CD4-positive, alpha-beta memory T cell (primary cell): Measurements from ENCODE around the gene OPRD1. TPM values are rescaled to one million over a fixed set of nuclear protein-coding genes. Genes with fewer than 3 reads are reported as not detected.
"Not testable (repeated sequence)": the region's sequence is repeated elsewhere in the genome, so short reads cannot be mapped to it uniquely, and the experiment has no call there.

Source experiments
- CTCF ChIA-PET: fragments of 350-600 bp; sonication (Branson Sonifier 250); formaldehyde crosslinking; loops from one replicate; lab custom pipeline; 2021; ENCODE audit warnings: inconsistent platforms; ENCODE audit not compliant: partially characterized antibody; lab: Charles Lee
- POLR2A ChIA-PET: fragments of 350-600 bp; sonication (Branson Sonifier 250); formaldehyde crosslinking; loops from one replicate; lab custom pipeline; 2021; ENCODE audit not compliant: partially characterized antibody; lab: Charles Lee
- DNase-seq, 5 donors: peaks; one replicate each; pipeline versions ENCODE4 v3.0.0 to v3.0.0-alpha.2; 2020 to 2022; ENCODE audit warnings: mixed read lengths in 1 of 5
- H3K27ac ChIP-seq: one replicate; pipeline ENCODE4 v1.7.0; 2013; ENCODE audit warnings: low read depth, low read length
- H3K27me3 ChIP-seq: 2 replicates; pipeline ENCODE4 v1.7.0; 2013; ENCODE audit warnings: mild to moderate bottlenecking, low read length, moderate library complexity; ENCODE audit not compliant: insufficient read depth
- H3K36me3 ChIP-seq: 2 replicates; pipeline ENCODE4 v1.7.0; 2013; ENCODE audit warnings: mild to moderate bottlenecking, low read length, moderate library complexity; ENCODE audit not compliant: insufficient read depth
- H3K4me1 ChIP-seq: 2 replicates; pipeline ENCODE4 v1.7.0; 2013; ENCODE audit warnings: mild to moderate bottlenecking, low read length, moderate library complexity; ENCODE audit not compliant: insufficient read depth
- H3K4me3 ChIP-seq, 2 donors: one replicate each; pipeline ENCODE4 v1.7.0; 2013; ENCODE audit warnings: low read length in 2 of 2, mild to moderate bottlenecking in 1 of 2
- H3K9me3 ChIP-seq, 2 donors: one replicate each; pipeline ENCODE4 v1.7.0; 2013; ENCODE audit warnings: low read length in 2 of 2, control low read depth in 1 of 2; ENCODE audit not compliant: control insufficient read depth in 1 of 2
- H3K27ac Mint-ChIP-seq, 7 donors: one replicate each; pipeline ENCODE4 v1.8.0; 2020 to 2021; ENCODE audit warnings: mixed read lengths in 7 of 7, mild to moderate bottlenecking in 6 of 7, inconsistent platforms in 3 of 7, moderate library complexity in 3 of 7
- H3K27me3 Mint-ChIP-seq, 2 donors: one replicate each; pipeline ENCODE4 v1.8.0; 2020 to 2021; ENCODE audit warnings: mixed read lengths in 2 of 2
- H3K36me3 Mint-ChIP-seq, 2 donors: one replicate each; pipeline ENCODE4 v1.8.0; 2020 to 2021; ENCODE audit warnings: mixed read lengths in 2 of 2, inconsistent platforms in 1 of 2, mild to moderate bottlenecking in 1 of 2
- H3K4me1 Mint-ChIP-seq, 4 donors: one replicate each; pipeline ENCODE4 v1.8.0; 2020 to 2021; ENCODE audit warnings: mixed read lengths in 4 of 4, mild to moderate bottlenecking in 1 of 4
- H3K4me3 Mint-ChIP-seq, 8 donors: one replicate each; pipeline ENCODE4 v1.8.0; 2020 to 2021; ENCODE audit warnings: mixed read lengths in 8 of 8, mild to moderate bottlenecking in 7 of 8, moderate library complexity in 6 of 8, inconsistent platforms in 3 of 8
- H3K9me3 Mint-ChIP-seq, 8 donors: one replicate each; pipeline ENCODE4 v1.8.0; 2020 to 2021; ENCODE audit warnings: mixed read lengths in 8 of 8, mild to moderate bottlenecking in 5 of 8, inconsistent platforms in 3 of 8, moderate library complexity in 1 of 8
- intact Hi-C: fragments of 100-400 bp; cut with micrococcal nuclease; formaldehyde crosslinking; loops from one replicate; pipeline ENCODE4 v1.15.1; 2023
- polyA plus RNA-seq, 2 donors: library from polyadenylated mRNA; unstranded; fragments of 300-500 nt; fragmentation: Illumina TruSeq; gene quantifications; one replicate each; pipeline ENCODE4 v1.2.3, GENCODE V29; 2021
- total RNA-seq, 2 experiments: library from RNA; stranded (reverse); gene quantifications; one replicate each; pipeline ENCODE4 v1.2.3, GENCODE V29; 2021

The OPRD1 gene
- total and polyA plus RNA-seq, 4 experiments from 2014 or later: 0.03 TPM; not detected in 3

DNA sequence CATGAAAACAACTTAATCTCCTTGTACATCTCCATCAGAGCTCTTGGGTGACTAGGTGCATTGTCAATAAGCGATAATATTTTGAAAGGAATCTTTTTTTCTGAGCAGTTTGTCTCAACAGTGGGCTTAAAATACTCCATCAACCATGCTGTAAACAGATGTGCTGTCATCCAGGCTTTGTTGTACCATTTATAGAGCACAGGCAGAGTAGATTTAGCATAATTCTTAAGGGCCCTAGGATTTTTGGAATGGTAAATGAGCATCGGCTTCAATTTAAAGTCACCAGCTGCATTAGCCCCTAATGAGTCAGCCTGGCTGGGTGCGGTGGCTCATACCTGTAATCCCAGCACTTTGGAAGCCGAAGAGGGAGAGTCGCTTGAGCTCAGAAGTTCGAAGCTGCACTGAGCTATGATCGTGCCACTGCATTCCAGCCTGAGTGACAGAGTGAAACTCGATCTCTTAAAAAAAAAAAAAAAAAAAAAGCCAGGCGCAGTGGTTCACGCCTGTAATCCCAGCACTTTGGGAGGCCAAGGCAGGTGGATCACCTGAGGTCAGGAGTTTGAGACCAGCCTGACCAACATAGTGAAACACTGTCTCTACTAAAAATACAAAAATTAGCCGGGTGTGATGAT lies 16.4 kb downstream of the OPRD1 start:
- CTCF ChIA-PET: interaction anchor here (0.7 kb wide), 1 partner anchor 49 kb away, joined by 3 read pairs; no protein-coding TSS in a partner anchor
- H3K36me3 ChIP-seq, DNase-seq, POLR2A ChIA-PET, H3K4me3 ChIP-seq, H3K27ac ChIP-seq, H3K27me3 Mint-ChIP-seq, H3K27me3 ChIP-seq, intact Hi-C loops, H3K4me3 Mint-ChIP-seq, H3K4me1 Mint-ChIP-seq, H3K9me3 ChIP-seq, H3K9me3 Mint-ChIP-seq, H3K36me3 Mint-ChIP-seq, H3K27ac Mint-ChIP-seq, H3K4me1 ChIP-seq: not testable (repeated sequence)

DNA sequence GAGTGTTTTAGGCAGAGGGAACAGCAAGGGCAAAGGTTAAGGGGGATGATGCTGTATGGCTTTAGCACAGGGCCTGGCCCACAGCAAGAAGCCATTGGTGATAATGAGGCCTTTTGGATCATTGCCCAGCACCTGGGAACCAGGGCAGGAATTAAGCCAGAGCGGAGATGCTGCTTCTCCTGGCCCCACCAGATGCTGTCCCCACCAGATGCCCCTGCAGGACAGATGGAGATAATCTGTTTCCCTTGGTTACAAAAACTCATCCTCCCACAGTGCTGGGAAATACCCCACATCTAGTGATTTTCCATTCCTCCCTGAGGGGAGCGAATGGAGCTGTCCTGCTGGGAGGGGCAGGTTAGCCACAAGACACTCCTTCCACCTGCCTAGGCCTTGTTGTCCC lies 18.8 kb downstream of the OPRD1 start:
- Histone ChIP-seq H3K4me3 (no peak overlapping the region), H3K36me3 (no peaks in the 10 kb centered on the region), H3K27me3 (no peaks in the 10 kb centered on the region), H3K27ac (no peak overlapping the region), H3K4me1 (no peaks in the 10 kb centered on the region), H3K9me3 (no peaks in the 10 kb centered on the region)
- Mint-ChIP-seq H3K4me3 (no peak overlapping the region), H3K4me1 (no peaks in the 10 kb centered on the region), H3K27ac (no peak overlapping the region), H3K27me3 (peaks cover 0 to 2% of the 10 kb centered on the region in 2 donors), H3K9me3 (no peaks in the 10 kb centered on the region), H3K36me3 (no peaks in the 10 kb centered on the region)
- intact Hi-C loops: no loop called here
- ChIA-PET CTCF (no interaction called here), POLR2A (no interaction called here)
- no peak for DNase-seq

DNA sequence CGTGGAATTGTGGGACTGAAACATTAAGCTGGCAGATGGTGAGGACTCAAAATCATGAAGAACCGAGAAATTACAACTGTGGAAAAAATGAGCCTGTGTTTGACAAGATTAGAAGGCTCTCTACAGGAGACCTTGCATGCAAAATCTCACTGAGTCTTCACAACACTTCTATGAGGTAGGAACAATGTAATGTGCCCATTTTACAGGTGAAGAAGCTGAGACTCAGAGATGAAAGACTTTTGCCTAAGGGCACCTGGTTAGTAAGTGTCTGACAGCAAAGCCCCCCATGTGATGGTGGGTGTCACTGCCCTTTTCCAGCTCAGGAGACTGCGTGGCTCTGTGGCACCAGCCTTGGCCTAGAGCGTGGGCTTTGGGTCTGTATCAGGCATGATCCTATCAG lies 21.0 kb downstream of the OPRD1 start:
- intact Hi-C loops: no loop called here
- no peaks in the 10 kb centered on the region for H3K36me3 ChIP-seq
- no peak for DNase-seq
- no peaks in the 10 kb centered on the region for H3K4me1 ChIP-seq
- POLR2A ChIA-PET: no interaction called here
- Mint-ChIP-seq H3K36me3 (no peaks in the 10 kb centered on the region), H3K4me1 (no peaks in the 10 kb centered on the region), H3K9me3 (no peaks in the 10 kb centered on the region), H3K4me3 (no peak overlapping the region), H3K27ac (no peak overlapping the region), H3K27me3 (peaks cover 4 to 6% of the 10 kb centered on the region in 2 donors)
- H3K27ac ChIP-seq: no peak overlapping the region
- H3K27me3 ChIP-seq: no peaks in the 10 kb centered on the region
- no peaks in the 10 kb centered on the region for H3K9me3 ChIP-seq
- CTCF ChIA-PET: no interaction called here
- H3K4me3 ChIP-seq: no peak overlapping the region

DNA sequence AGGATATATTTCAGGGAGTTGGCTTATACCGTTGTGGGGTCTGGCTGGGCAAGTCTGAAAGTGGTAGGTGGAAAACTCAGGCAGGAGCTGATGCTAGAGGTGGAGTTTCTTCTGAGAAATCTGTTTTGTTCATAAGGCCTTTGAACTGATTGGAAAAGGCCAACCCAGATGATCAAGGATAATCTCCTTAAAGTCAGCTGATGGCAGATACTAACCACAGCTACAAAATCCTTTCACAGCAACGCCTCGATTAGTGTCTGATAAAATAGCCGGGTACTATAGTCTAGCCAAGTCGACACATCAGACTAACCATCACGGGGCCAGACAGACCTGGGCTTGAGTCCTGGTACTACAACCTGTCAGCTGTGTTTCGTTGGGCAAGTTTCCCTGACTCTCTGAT lies 21.4 kb downstream of the OPRD1 start:
- H3K27me3 Mint-ChIP-seq: peaks cover 4 to 6% of the 10 kb centered on the region in 2 donors
- H3K4me1 ChIP-seq: no peaks in the 10 kb centered on the region
- no peak for DNase-seq
- no peaks in the 10 kb centered on the region for H3K27me3 ChIP-seq
- H3K4me1 Mint-ChIP-seq: no peaks in the 10 kb centered on the region
- H3K36me3 ChIP-seq: no peaks in the 10 kb centered on the region
- no peaks in the 10 kb centered on the region for H3K9me3 ChIP-seq
- no peak overlapping the region for H3K4me3 ChIP-seq
- H3K27ac ChIP-seq: no peak overlapping the region
- intact Hi-C loops: no loop called here
- no peak overlapping the region for H3K27ac Mint-ChIP-seq
- no peaks in the 10 kb centered on the region for H3K9me3 Mint-ChIP-seq
- no peaks in the 10 kb centered on the region for H3K36me3 Mint-ChIP-seq
- no peak overlapping the region for H3K4me3 Mint-ChIP-seq
- ChIA-PET POLR2A (no interaction called here), CTCF (no interaction called here)

DNA sequence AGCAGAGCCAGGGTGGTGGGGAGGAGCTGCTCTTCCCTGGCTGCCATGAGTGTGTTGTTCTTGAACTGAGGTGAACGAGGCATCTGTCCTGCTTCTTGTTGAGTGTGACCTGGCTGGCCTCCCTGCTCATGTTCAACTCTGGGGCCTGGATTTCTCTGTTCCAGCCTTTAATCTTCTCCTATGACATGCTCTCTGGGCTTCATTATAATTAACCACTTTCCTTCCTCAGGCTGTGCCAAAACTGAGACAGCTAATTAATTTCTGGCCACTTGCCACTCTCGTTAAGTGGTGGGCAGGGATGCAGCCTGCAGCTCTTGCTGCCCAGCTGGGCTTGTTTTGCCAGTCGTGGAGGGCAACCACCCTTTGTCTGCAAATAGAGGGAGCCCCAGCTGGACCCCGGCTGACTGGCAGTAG lies 23.3 kb downstream of the OPRD1 start:
- no peaks in the 10 kb centered on the region for H3K27me3 ChIP-seq
- DNase-seq: no peak
- no peaks in the 10 kb centered on the region for H3K4me1 ChIP-seq
- ChIA-PET POLR2A (no interaction called here), CTCF (no interaction called here)
- no peak overlapping the region for H3K27ac ChIP-seq
- no peaks in the 10 kb centered on the region for H3K9me3 Mint-ChIP-seq
- no peaks in the 10 kb centered on the region for H3K9me3 ChIP-seq
- H3K4me3 ChIP-seq: no peak overlapping the region
- intact Hi-C loops: no loop called here
- no peaks in the 10 kb centered on the region for H3K36me3 ChIP-seq
- no peaks in the 10 kb centered on the region for H3K36me3 Mint-ChIP-seq
- H3K27me3 Mint-ChIP-seq: peaks cover 6% of the 10 kb centered on the region in 2 donors
- H3K27ac Mint-ChIP-seq: peak overlapping the region in 1 of 7 donors; percentile 60
- no peaks in the 10 kb centered on the region for H3K4me1 Mint-ChIP-seq
- no peak overlapping the region for H3K4me3 Mint-ChIP-seq

DNA sequence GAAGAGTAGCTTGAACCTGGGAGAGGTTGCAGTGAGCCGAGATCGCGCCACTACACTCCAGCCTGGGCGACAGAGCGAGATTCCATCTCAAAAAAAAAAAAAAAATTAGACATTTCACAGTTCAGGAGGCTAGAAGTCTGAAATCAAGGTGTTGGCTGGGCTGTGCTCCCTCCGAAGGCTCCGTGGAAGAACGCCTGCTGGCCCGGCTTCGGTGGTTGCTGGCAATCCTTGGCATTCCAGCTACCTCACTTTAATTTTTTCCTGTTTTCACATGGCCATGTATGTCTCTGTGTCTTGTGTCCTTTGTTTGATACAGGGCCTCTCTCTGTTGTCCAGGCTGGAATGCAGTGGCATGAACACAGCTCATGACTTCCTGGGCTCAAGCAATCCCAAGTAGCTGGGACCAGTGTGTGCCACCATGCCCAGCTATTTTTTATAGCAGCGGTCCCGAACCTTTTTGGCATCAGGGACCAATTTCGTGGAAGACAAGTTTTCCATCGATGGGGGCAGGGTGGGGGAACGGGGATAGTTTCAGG lies 24.5 kb downstream of the OPRD1 start:
- H3K27ac Mint-ChIP-seq: no peak overlapping the region

DNA sequence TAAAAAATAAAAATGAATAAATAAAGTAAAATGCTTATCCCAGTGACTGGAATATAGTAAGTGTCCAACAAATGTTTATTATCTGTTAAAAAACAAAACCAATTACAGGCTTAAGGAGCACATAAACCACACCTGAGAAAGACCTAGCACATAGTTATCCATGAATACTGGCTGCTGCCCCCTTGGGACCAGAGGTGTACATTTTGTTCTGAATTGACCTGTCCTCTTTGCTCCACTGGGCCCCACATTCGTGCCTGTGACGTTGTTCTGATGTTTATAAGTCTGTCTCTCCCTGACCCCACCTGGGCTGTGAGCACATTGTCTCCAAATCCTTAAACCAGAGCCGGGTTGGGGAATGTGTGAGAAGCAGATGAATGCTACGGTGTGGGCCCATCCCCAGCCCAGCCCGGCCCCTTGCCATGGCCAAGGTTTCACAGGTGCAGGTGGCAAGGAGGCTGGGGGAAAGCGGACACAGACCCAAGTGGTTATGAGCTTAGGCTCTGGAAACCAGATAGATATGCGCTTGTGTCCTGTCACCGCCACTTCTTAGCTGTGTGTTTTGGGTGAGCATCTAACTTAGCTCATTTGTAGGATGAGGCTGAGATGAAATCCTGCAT lies 29.1 kb downstream of the OPRD1 start:
- CTCF ChIA-PET: no interaction called here

More for the DNA sequence above, 24.5 kb downstream of the OPRD1 start:
- no peaks in the 10 kb centered on the region for H3K4me1 Mint-ChIP-seq
- H3K9me3 ChIP-seq: no peaks in the 10 kb centered on the region
- H3K36me3 Mint-ChIP-seq: no peaks in the 10 kb centered on the region
- DNase-seq: no peak
- no peaks in the 10 kb centered on the region for H3K36me3 ChIP-seq
- no peak overlapping the region for H3K4me3 Mint-ChIP-seq
- H3K27ac ChIP-seq: no peak overlapping the region
- no peak overlapping the region for H3K4me3 ChIP-seq
- no peaks in the 10 kb centered on the region for H3K9me3 Mint-ChIP-seq
- ChIA-PET CTCF (interaction anchor here (0.6 kb wide), 1 partner anchor 9 kb away, joined by 3 read pairs; no protein-coding TSS in a partner anchor), POLR2A (no interaction called here)
- intact Hi-C loops: no loop called here
- H3K27me3 ChIP-seq: no peaks in the 10 kb centered on the region
- H3K4me1 ChIP-seq: no peaks in the 10 kb centered on the region
- peaks cover 6 to 8% of the 10 kb centered on the region in 2 donors for H3K27me3 Mint-ChIP-seq

More for the DNA sequence above, 29.1 kb downstream of the OPRD1 start:
- DNase-seq: no peak
- POLR2A ChIA-PET: no interaction called here
- Histone ChIP-seq H3K4me3 (no peak overlapping the region), H3K27ac (no peak overlapping the region), H3K36me3 (no peaks in the 10 kb centered on the region), H3K9me3 (no peaks in the 10 kb centered on the region), H3K4me1 (no peaks in the 10 kb centered on the region), H3K27me3 (no peaks in the 10 kb centered on the region)
- Mint-ChIP-seq H3K9me3 (no peaks in the 10 kb centered on the region), H3K27me3 (peaks cover 6 to 8% of the 10 kb centered on the region in 2 donors), H3K4me1 (peaks cover 1 to 6% (median 4%) of the 10 kb centered on the region in 4 donors), H3K4me3 (no peak overlapping the region), H3K36me3 (no peaks in the 10 kb centered on the region), H3K27ac (no peak overlapping the region)
- intact Hi-C loops: no loop called here
